Measurements from ENCODE around the gene CD226.
"Not testable (repeated sequence)": the region's sequence is repeated elsewhere in the genome, so short reads cannot be mapped to it uniquely, and the experiment has no call there.

Gene CD226

DNA sequence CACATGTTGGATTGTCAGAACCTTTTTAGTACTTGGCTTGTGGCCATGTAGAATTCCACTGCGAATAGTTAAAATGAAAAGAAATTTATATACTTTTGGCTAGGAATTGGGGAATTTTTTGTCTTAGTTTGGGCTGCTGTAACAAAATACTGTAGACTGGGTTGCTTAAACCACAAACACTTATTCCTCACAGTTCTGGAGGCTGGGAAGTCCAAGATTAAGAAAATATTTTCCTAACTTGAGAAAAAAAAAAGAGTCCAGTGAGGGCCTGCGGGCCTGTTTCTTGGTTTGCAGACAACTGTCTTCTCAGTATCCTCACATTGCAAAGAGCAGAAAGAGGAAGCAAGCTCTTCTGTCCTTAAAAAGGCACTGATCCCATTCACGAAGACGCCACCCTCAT, 81.9 kb downstream of the CD226 start:
- DNase-seq: no peak

DNA sequence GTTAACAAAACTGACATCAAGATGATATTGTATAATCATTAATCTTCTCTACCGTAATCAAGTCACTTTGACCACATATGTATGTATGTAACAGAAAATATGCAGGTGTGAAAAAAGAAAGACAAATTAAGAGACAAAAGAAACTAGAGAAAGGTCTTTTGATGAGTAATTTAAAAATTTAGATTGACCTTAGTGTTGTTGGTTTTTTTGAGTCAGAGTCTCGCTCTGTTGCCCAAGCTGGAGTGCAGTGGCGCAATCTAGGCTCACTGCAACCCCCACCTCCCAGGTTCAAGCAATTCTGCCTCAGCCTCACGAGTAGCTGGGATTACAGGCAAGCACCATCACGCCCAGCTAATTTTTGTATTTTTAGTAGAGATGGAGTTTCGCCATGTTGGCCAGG, 82.9 kb downstream of the CD226 start:
- not testable (repeated sequence) for DNase-seq

DNA sequence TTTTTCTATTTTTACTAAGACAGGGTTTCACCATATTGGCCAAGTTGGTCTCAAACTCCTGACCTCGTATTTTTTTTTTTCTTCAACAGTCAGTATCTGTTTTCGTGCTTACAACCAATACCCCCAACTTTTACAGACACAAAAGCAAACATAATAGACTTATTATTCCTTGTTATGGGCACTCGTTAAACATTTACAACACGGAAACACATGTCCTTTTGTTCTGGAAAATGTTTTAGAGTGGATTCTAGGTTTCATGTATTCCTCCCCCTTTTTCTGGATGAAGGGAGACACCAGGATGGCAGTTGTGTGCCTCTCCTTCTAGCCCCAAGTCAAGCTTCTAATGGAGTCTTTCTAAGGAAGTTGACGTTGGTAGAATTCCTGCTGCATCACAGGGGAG, 88.8 kb downstream of the CD226 start:
- no peak for DNase-seq

DNA sequence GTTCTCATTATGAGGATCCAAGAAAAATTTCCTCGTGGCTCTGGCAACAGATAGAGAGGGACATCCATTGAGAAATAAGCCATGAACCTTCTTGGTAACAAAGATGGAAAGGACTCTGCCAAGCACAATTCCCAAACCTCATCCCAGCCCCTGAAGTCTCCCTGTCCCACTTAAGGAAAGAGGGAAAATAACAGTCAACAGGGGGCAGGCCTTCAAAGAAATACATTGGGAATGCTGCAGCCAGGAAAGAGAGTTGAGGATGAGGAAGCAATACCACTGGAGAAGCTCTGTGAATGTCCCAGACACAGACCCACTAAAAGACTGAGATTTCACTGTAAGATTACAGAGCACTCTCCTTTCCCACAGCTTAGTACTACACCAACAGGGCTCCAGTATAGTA, 93.2 kb downstream of the CD226 start:
- no peak for DNase-seq

DNA sequence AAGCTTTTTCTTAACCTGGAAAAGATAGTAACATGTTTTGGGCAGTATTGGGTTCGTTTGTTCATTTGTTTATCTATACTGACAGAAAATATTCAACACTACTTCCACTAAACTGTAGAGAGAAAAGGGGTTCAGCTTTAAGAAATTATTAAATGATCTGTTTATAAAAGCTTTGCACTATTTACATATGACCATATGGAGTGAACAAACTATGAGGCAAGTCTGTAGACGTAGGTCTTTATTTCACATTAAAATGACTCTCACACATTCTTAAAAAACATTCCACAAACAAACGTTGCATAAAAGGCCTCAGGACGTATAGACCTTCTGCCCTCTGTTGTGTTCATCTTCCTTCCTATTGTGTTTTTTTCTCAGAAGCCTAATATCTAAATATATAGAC, 94.6 kb downstream of the CD226 start:
- DNase-seq: no peak

DNA sequence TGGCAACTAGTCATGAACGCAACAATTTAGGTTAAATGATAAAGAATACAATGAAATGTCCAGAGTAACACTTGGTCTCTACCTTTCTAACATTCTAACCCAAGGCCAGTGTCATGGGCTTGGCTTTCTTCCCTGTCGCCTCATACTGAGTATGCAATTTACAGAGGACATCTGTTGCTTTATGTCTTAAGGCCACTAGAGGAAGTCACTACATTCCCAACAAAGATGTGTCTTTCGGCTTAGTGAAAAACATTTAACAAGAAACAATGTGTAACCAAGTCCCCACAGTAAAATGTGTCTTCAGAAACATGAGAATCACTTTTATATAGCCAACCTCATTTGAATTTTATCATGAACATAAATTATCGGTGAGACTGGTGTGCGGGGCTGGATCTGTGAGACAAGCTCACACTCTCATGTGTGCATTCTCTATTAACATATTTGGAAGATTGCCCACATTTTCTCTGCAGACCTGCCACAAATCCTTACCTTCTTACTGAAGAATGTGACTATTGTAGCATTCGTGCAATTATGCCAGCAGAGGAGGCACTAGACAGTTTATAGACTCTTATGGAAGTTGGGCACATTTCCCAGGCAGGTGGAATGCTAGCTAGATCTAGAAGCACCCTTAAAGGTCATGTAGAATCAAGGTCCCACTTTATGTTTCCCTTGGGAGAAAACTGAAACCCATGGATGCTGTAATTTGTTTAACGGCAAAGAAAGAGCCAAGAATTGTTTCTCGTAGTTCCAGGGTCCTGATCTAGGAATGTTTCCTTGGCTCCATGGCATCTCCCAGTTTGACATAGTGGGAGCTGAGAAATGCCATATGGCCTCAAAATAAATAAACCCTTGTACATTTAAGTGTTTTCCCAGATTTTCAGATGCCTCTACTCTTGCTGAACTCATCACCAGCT, 101.8 kb downstream of the CD226 start:
- peak; percentile 99 for DNase-seq

DNA sequence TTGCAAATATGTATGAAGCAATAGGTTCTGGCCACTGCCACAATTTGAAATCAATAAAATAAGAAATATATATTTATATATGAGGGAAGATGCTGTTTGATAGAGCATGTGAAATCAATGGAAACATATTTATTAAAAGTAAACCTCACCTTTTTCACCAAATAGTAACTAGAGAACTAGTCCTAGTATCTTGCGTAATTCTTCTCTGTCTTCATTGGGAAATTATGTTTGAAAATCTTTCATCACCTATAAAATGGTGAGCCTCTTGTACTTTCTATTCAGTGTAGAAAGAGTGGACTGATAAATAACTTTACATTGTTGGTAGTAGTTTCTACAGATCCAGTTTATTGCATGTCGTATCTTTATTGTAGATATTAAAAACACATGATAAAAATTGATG, 103.0 kb downstream of the CD226 start:
- DNase-seq: no peak

DNA sequence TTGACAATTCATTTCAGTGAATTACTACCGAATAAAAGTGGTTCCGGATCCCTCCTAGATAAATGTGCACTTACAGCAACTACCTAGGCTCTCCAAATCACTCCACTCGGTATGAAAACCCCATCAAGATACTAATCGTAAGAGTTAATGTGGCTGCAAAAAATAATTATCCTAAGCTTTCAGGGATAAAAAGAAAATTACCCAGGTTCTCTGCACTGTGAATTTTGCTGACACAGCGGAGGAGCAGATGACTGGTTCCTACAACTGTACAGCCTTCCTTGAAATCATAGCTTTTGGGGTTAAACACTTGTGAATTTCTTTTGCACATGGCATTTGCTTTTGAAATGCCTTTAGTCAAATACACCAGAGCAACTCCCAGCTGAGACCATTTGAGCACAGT, 104.7 kb downstream of the CD226 start:
- DNase-seq: peak; percentile 95

DNA sequence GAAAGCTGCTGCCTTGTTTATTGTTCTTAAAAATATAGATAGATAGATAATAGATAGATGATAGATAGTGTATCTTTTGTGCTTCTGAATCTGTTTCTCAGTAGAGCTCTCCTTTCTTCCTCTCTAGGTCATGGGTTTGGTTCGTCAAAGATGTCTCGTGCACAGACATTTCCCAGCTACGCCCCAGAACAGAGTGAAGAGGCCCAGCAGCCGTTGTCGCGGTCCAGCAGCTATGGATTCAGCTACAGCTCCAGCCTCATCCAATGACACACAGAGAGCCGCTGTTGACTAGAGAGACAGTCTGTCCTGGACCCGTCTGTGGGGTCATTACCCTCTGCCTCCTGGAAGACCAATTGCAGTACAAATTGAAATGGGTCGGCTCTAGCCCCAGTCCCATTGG, 106.6 kb downstream of the CD226 start:
- no peak for DNase-seq

DNA sequence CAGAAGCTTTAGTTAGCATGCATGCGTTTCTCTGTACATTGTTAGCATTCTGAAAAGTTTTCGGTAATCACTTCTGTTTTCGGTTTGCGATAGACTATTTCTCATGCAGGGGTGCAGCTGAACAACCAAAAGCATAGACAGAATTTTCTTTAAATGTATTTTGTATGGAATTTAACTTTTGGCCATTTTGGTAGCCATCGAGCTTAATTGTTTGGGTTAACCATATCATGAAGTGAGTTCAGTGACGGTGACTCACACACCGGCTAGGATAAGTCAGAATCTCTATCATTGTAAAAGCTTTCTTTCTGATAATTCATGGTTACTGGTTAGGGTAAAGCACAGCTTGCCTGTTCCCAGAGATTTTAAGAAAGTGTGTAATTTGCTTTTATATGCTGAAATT, 107.2 kb downstream of the CD226 start:
- DNase-seq: no peak

DNA sequence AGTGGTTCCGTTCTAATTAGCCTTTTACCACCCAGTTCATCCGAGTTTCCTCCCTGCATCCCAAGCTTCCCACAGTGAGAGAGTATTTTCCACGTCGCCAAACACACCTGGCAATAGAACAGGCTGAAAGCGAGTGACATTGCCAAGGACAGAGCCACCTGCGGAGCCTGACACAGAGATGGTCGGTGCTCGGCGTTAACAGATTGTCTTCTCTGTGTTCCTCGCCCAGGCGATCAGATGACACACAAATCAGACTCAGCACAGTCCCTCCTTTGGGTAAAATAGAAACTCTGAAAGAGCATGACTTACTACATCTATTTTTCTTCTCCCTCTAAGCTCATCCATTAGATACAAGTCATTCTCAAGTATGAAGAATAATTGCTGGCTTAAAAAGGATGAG, 107.7 kb downstream of the CD226 start:
- no peak for DNase-seq

DNA sequence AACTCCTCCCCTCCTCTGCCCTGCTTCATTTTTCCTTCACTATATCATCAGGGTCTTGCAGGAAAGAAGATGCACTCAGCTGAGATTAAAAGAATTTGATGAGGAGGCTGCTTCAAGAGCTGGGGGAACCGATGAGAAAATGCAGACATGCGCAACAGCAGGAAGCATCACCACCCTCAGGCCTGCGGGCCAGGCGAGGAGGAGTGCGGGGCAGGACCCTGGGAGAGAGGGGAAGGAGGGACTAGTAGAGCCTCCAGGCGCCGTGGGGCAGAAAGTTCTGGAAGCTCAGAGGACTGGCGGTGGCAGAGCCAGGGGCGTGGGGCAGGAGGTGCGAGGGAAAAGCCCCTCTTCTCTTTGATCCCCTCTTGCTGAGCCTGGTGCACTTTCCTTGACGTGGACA, 108.2 kb downstream of the CD226 start:
- DNase-seq: no peak

DNA sequence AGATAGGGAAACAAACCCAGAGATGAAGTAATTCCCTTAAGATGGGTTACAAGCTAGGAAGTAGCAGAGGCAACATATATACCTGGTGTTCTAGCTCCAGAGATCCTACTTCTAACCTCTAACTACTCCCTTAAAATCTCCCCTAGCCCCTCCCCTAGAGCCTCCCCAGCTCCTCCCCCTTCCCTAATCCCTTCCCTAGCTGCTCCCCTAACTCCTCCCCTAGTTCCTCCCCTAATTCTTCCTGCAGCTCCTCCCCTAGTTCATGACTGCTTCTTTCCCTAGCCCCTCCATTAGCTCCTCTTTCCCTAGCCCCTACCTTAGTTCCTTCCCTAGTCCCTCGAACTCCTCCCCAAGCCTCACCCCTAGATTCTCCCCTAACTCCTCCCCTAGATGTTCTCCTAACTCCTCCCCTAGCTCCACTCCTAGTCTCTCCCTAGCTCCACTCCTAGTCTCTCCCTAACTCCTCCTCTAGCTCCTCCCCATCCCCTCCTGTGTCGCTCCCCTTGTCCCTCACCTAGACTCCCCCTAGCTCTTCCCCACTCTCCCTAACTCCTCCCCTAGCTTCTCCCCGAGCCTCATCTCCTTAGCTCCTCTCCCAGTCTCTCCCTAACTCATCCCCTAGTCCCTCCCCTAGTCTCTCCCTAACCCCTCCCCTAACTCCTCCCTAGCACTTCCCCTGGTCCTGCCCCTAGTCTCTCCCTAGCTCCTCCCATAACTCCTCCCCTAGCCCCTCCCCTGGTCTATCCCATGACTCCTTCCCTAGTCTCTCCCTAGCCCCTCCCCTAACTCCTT, 108.9 kb downstream of the CD226 start:
- no peak for DNase-seq

DNA sequence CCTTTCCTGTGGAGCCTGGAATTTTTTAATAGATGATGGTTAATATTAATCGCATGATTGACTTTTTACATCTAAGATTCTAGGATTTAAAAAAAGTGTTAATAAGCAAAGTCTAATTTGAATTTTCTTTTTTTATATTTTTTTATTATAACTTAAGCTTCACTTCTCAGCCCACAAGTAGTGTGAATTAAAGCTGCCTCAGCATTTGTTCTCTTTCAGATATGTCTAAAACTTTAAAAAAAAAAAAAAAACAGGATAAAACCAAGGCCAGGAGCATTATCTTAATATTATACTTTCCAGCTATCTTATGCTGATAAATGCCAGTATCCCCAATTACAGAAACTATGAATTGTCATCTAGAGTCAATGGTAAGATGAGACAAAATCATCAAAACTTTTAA, 109.7 kb downstream of the CD226 start:
- DNase-seq: no peak

DNA sequence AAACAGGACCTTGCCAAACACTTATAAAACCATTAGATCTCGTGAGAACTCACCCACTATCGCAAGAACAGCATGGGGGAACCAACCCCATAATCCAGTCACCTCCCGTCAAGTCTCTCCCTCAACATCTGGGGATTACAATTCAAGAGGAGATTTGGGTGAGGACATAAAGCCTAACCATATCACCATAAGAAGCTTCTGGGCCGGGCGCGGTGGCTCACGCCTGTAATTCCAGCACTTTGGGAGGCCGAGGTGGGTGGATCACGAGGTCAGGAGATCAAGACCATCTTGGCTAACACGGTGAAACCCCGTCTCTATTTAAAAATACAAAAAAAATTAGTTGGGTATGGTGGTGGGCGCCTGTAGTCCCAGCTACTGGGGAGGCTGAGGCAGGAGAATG, 112.7 kb downstream of the CD226 start:
- DNase-seq: not testable (repeated sequence)

DNA sequence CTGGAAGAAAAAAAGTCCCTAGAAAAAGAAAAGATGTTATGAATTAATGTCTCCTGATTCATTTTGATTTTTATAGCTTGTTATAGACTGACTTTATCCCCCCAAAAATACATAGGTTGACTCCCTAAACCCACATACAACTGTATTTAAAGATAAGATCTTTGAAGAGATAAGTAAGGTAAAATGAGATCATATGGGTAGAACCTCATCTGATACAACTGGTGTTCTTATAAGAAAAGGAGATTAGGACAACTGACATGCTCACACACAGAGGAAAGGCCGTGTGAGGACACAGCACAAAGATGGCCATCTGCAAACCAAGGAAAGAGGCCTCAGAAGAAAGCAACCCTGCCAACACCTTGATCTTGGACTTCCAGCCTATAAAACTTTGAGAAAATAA, 117.5 kb downstream of the CD226 start:
- no peak for DNase-seq

DNA sequence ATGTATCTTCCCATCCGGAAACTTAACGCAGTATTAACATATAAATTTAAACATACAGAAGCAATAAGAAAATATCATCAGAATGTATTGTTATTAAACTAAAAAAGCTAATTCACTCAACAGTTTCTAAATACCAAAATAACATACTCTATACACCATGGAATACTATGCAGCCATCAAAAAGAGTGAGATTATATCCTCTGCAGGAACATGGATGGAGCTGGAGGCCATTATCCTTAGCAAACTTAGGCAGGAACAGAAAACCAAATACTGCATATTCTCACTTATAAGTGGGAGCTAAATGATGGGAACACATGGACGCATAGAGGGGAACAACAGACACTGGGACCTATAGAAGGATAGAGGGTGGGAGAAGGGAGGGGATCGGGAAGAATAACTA, 127.1 kb downstream of the CD226 start:
- no peak for DNase-seq

DNA sequence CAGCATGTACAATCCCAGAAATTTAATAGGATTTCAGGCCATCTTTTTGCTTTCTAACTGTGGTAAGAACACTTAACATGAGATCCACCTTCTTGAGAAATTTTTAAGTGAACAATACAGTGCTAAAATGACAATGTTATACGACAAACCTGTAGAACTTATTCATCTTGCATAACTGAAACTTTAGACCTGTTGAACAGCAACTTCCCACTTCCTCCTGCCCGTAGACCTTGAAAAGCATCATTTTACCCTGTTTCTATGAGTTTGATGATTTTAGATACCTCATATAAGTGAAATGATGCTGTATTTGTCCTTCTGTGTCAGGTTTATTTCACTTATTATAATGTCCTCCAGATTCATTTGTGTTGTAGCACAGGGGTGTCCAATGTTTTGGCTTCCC, 128.2 kb downstream of the CD226 start:
- no peak for DNase-seq

DNA sequence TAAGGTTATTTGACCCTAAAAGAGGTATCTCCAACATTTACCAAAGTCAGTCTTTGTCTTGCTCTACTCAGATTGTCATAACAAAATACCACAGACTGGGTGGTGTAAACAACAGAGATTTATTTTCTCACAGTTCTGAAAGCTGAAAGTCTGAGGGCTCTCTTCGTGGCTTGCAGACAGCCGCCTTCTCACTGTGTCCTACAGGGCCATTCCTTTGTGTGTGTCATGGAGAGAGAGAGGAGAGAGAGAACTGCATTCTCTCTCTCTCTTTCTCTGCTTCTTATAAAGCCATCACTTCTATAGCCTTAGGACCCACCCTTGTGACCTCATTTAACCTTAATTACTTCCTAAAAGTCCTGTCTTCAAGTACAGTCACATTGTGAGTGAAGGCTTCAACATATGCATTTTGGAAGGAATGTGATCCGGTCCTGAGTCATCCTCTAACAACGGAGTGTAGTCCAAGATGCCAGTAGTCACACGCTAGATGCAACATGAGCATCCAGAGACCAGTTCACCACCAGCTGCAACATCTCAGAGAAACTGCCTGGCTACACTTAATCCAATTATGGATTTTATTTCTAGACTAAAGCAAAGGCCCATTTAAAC, 130.2 kb downstream of the CD226 start:
- DNase-seq: no peak

DNA sequence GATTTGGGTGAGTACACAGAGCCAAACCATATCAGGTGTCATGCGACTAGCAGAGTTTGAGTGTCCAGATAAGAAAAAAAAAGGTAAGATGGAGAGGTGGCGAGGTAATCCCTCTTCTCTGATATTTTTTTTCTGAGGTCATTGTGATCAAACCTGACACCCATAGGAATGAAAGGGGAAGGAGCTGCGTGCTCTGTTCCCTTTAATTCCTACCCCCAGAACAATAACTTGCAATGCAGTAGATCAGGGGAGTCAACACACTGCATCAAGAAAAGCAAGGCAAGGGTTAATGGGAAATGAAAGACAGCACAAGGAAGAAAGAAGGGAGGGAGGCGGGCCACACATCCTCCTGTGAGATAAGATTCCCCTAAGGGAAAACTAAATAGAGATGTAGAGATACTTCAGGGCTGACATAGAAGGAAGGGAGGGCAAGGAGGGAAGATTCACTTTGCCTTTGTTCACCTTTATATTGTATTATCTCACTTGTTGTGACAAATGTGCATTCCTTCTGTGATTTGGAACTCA, 132.8 kb downstream of the CD226 start:
- DNase-seq: no peak

DNA sequence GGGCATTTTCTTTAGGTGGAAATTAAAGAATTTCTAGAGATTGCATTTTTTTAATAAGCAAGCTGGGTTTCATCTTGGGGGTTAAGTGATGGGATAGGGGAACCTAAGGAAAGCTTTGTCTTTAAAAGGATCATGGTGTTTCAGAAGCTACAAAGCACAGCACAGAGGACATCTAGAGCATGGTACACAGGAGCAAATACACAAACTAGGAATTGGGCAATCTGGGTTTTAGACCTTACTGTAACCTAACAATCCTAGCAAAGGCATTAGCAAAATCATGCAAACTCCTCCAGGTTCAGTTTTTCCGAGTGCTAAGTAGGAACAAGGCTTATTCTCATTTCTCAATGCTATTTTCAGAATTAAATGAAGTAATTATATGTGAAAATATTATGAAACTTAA, 134.1 kb downstream of the CD226 start:
- DNase-seq: no peak

DNA sequence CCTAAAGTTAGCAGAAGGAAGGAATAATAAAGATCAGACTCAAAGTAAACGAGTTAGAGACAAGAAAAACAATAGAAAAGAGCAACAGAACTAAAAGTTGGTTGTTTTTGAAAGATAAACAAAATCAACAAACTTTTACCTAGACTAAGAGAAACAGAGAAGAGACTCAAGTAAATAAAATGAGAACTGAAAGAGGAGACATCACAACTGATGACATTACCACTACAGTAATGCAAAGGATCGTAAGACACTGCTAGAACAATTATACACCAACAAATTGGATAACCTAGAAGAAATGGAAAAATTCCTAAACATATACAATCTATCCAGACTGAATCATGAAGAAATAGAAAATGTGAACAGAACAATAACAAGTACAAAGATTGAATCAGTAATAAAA, 139.3 kb downstream of the CD226 start:
- DNase-seq: no peak

DNA sequence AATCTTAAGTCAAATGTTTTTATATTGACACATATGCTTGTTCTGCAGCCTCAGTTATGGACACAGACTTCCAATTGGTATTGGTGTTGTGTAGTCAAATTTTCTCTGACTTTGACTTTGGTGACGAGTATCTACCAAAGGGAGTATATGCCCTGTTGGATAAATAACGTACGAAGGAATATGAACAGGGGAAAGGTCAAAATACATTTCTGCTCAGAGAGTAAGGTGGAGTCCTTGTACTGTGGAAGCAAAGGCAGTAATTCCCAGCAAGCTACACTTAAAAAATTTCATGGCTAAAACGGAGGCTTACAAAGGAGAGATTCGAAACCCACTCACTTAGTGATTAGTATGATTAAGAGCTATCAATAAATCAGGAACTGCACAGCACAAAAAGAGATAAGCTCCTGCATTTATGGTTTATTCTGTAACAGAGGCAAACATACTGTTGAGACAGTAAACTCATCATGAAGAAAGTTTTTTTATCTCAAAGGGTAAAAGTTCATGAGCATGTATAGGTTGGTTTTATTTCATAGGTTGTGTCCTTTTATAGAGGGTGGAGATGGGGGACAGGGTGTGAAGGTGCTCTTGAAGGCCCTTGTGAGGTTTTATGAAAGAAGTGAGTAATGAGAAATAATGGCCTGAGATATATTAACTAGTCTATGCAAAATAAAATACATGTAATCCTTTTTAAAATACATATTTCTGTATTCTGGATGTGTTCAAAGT, 142.7 kb downstream of the CD226 start:
- no peak for DNase-seq
